Left ventricle myocardium superior (tissue), 1 donor: ENCODE results near the gene EFS. TPM values are rescaled to one million over a fixed set of nuclear protein-coding genes. Genes with fewer than 3 reads are reported as not detected.

Source experiments
- ATAC-seq: fragments of 200-7000 bp; cut with Tn5 transposase; one replicate; pipeline ENCODE4 v1.9.1; 2020; ENCODE audit warnings: mild to moderate bottlenecking, moderate library complexity
- DNase-seq: peaks from one replicate; pipeline ENCODE4 v3.0.0-alpha.2; 2020
- intact Hi-C: fragments of 100-400 bp; cut with micrococcal nuclease; formaldehyde crosslinking; loops from one replicate; pipeline ENCODE4 v1.11.0; 2022
- microRNA-seq: library from miRNA; unstranded; fragments of <30 nt; microRNA quantifications from one replicate; pipeline ENCODE4 v1.2.0, GENCODE V29; 2020; ENCODE audit warnings: borderline number of aligned reads
- total RNA-seq: library from RNA; stranded (reverse); fragmentation: NEBNext Ultra II Directional; extraction: Animal tissue kit (Norgen Biotek cat#: 25700); gene quantifications from one replicate; pipeline ENCODE4 v1.2.1, GENCODE V29; 2021
- donor health status: DM: no; HTN: yes; CAD: no; lungs with severe emphysema.

EFS gene
- total RNA-seq, 1 donor from 2014 or later: 3.3 TPM

- peak; percentile 94 for ATAC-seq
- intact Hi-C loops: loop anchor here (10.0 kb wide), 1 partner anchor 134 kb away; no protein-coding TSS in a partner anchor
- peak; percentile 98 for DNase-seq
Observed at GRCh38 chr14:23320584-23321571, 44.1 kb downstream of the EFS start, which contains the start of gene PABPN1. Gene PABPN1, plus strand, starts transcription at chr14:23321457. Its CDS starts 13 bp downstream, at chr14:23321470.

GRCh38 chr14:23319746-23320583, 45.0 kb downstream of the EFS start:
- no peak for ATAC-seq
- intact Hi-C loops: loop anchor here (10.0 kb wide), 1 partner anchor 135 kb away; no protein-coding TSS in a partner anchor
- DNase-seq: no peak

- intact Hi-C loops: no loop called here
- DNase-seq (no peak), ATAC-seq (no peak)
Observed at GRCh38 chr14:23316300-23316699, 48.7 kb downstream of the EFS start.

- intact Hi-C loops: no loop called here
- ATAC-seq (no peak), DNase-seq (no peak)
Observed at GRCh38 chr14:23310546-23310945, 54.4 kb downstream of the EFS start.

GRCh38 chr14:23308721-23309445, 56.1 kb downstream of the EFS start:
- intact Hi-C loops: no loop called here
- DNase-seq (no peak), ATAC-seq (no peak)

- DNase-seq (no peak), ATAC-seq (no peak)
- intact Hi-C loops: no loop called here
Observed at GRCh38 chr14:23307687-23308644, 57.0 kb downstream of the EFS start.

GRCh38 chr14:23307146-23307530, 57.8 kb downstream of the EFS start:
- DNase-seq (no peak), ATAC-seq (no peak)
- intact Hi-C loops: no loop called here

- ATAC-seq: peak; percentile 70
- intact Hi-C loops: no loop called here
- DNase-seq: peak; percentile 96
Observed at GRCh38 chr14:23306412-23307145, 58.4 kb downstream of the EFS start, which contains the start of gene BCL2L2. Gene BCL2L2, plus strand, starts transcription at chr14:23306833. Its CDS starts 935 bp downstream, at chr14:23307768.

Small RNAs within 50 kb of the gene (microRNA-seq; reads per million reads assigned to microRNA genes)
- 1,866 reads per million, percentile 83 among the genes with 10 or more reads in this experiment for gene MIR208A

Other genes starting within 250 kb of the EFS start
- not detected for gene CEBPE, start 245.9 kb downstream of the EFS start, total RNA-seq
- 6.4 TPM for gene SLC7A8, start 181.5 kb downstream of the EFS start, total RNA-seq
- not detected for gene RNF212B, start 127.2 kb downstream of the EFS start, total RNA-seq
- 7.9 TPM for gene HOMEZ, start 79.0 kb downstream of the EFS start, total RNA-seq
- 11.6 TPM for gene PPP1R3E, start 62.3 kb downstream of the EFS start, total RNA-seq
- 38.3 TPM for gene BCL2L2, start 58.3 kb downstream of the EFS start, total RNA-seq
- gene PABPN1, start 43.7 kb downstream of the EFS start, total RNA-seq: 76.8 TPM
- 10.7 TPM for gene SLC22A17, start 12.3 kb downstream of the EFS start, total RNA-seq
- not detected for gene IL25, start 7.6 kb upstream of the EFS start, total RNA-seq
- gene CMTM5, start 11.9 kb upstream of the EFS start, total RNA-seq: not detected
- 4,258 TPM for gene MYH6, start 43.1 kb upstream of the EFS start, total RNA-seq
- gene MYH7, start 70.5 kb upstream of the EFS start, total RNA-seq: 12,717 TPM
- gene NGDN, start 104.5 kb upstream of the EFS start, total RNA-seq: 18.6 TPM
- 1.0 TPM for gene ZFHX2, start 186.6 kb upstream of the EFS start, total RNA-seq
- 20.2 TPM for gene THTPA, start 191.1 kb upstream of the EFS start, total RNA-seq
- 15.5 TPM for gene AP1G2, start 202.6 kb upstream of the EFS start, total RNA-seq
- 0.22 TPM for gene JPH4, start 213.6 kb upstream of the EFS start, total RNA-seq